ENCODE results near the gene KLHL3.

Gene KLHL3

GRCh38 chr5:137665678-137666460 is 70.0 kb downstream of the KLHL3 start:
- TF ChIP-seq CTCF (IDR thresholded peaks at IDR 0.05; ENCODE audit: low read depth, low read length, poor library complexity, severe bottlenecking) = no peak
- no peak for TF ChIP-seq EZH2phosphoT487 (IDR thresholded peaks at IDR 0.05; ENCODE audit: borderline replicate concordance, low read length)
- H4K20me1 ChIP-seq (ENCODE audit: control insufficient read depth, insufficient read depth, low read depth, low read length) = no peaks in the 10 kb centered on the region
- H3K4me3 ChIP-seq (ENCODE audit: low read length) = no peak overlapping the region
- no peaks in the 10 kb centered on the region for H3K27me3 ChIP-seq (ENCODE audit: control insufficient read depth, low read length)
- no peak overlapping the region for H3K27ac ChIP-seq (ENCODE audit: low read depth, low read length)
- no peaks in the 10 kb centered on the region for H3K36me3 ChIP-seq (ENCODE audit: control insufficient read depth, low read length)
- no peak overlapping the region for H3K4me2 ChIP-seq (ENCODE audit: low read length)
- no peaks in the 10 kb centered on the region for H3K4me1 ChIP-seq (ENCODE audit: control insufficient read depth, low read length)
- H3F3A ChIP-seq (ENCODE audit: control insufficient read depth, insufficient read depth) = no peaks in the 10 kb centered on the region
- H3K9me2 ChIP-seq (replicated peaks; ENCODE audit: control insufficient read depth, low read length) = no peaks in the 10 kb centered on the region
- H3K79me2 ChIP-seq (ENCODE audit: control insufficient read depth, low read length) = no peaks in the 10 kb centered on the region
- no peaks in the 10 kb centered on the region for H3K9me3 ChIP-seq (ENCODE audit: control insufficient read depth, insufficient read depth, low read length)

- Histone ChIP-seq H3F3A (ENCODE audit: control insufficient read depth, insufficient read depth) (no peaks in the 10 kb centered on the region), H3K27ac (ENCODE audit: low read depth, low read length) (no peak overlapping the region), H3K4me2 (ENCODE audit: low read length) (no peak overlapping the region), H3K4me1 (ENCODE audit: control insufficient read depth, low read length) (no peaks in the 10 kb centered on the region), H4K20me1 (ENCODE audit: control insufficient read depth, insufficient read depth, low read depth, low read length) (no peaks in the 10 kb centered on the region), H3K27me3 (ENCODE audit: control insufficient read depth, low read length) (no peaks in the 10 kb centered on the region), H3K79me2 (ENCODE audit: control insufficient read depth, low read length) (no peaks in the 10 kb centered on the region), H3K36me3 (ENCODE audit: control insufficient read depth, low read length) (no peaks in the 10 kb centered on the region), H3K9me2 (replicated peaks; ENCODE audit: control insufficient read depth, low read length) (no peaks in the 10 kb centered on the region), H3K4me3 (ENCODE audit: low read length) (no peak overlapping the region), H3K9me3 (ENCODE audit: control insufficient read depth, insufficient read depth, low read length) (no peaks in the 10 kb centered on the region)
- TF ChIP-seq CTCF (IDR thresholded peaks at IDR 0.05; ENCODE audit: low read depth, low read length, poor library complexity, severe bottlenecking) (peak; percentile 83), EZH2phosphoT487 (IDR thresholded peaks at IDR 0.05; ENCODE audit: borderline replicate concordance, low read length) (no peak)
Measured at GRCh38 chr5:137660349-137660817, 75.5 kb downstream of the KLHL3 start.

- Histone ChIP-seq H4K20me1 (ENCODE audit: control insufficient read depth, insufficient read depth, low read depth, low read length) (no peaks in the 10 kb centered on the region), H3K9me3 (ENCODE audit: control insufficient read depth, insufficient read depth, low read length) (no peaks in the 10 kb centered on the region)
Measured at GRCh38 chr5:137659209-137659608, 76.7 kb downstream of the KLHL3 start.

More at GRCh38 chr5:137659209-137659608, 76.7 kb downstream of the KLHL3 start:
- Histone ChIP-seq H3K9me2 (replicated peaks; ENCODE audit: control insufficient read depth, low read length) (no peaks in the 10 kb centered on the region), H3K79me2 (ENCODE audit: control insufficient read depth, low read length) (no peaks in the 10 kb centered on the region), H3K27me3 (ENCODE audit: control insufficient read depth, low read length) (no peaks in the 10 kb centered on the region), H3K4me3 (ENCODE audit: low read length) (no peak overlapping the region), H3F3A (ENCODE audit: control insufficient read depth, insufficient read depth) (no peaks in the 10 kb centered on the region), H3K27ac (ENCODE audit: low read depth, low read length) (no peak overlapping the region), H3K4me2 (ENCODE audit: low read length) (no peak overlapping the region), H3K4me1 (ENCODE audit: control insufficient read depth, low read length) (no peaks in the 10 kb centered on the region), H3K36me3 (ENCODE audit: control insufficient read depth, low read length) (no peaks in the 10 kb centered on the region)
- TF ChIP-seq EZH2phosphoT487 (IDR thresholded peaks at IDR 0.05; ENCODE audit: borderline replicate concordance, low read length) (no peak), CTCF (IDR thresholded peaks at IDR 0.05; ENCODE audit: low read depth, low read length, poor library complexity, severe bottlenecking) (no peak)
